ENCODE results near the gene CAMTA1.
"Not testable (repeated sequence)": the region's sequence is repeated elsewhere in the genome, so short reads cannot be mapped to it uniquely, and the experiment has no call there.

Gene CAMTA1

GRCh38 chr1:7298749-7299151 is 513.5 kb downstream of the CAMTA1 start:
- FAIRE-seq: no peak

DNA sequence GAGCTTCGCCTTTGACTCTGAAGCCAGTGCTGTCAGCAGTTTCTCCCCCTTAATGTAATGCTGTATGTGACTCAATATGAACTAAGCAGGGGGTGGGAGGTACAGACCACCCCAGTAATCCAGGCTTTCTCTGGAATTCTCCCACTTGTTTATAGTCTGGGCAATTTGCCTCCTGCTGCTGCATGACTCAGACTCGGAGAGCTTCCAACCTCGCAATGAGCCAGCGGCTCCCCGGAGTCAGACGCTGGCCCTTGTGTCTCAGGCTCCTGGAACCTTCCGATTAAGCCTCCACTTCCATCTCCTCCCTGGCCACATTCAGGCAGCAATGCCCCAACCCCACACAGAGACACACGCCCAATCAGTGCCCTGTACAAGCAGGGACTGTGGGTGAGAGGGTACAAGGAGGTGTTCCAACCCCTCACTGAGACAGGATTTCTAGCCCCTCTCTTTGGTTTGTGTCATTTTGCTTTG is 514.1 kb downstream of the CAMTA1 start:
- FAIRE-seq: peak; percentile 98

- no peak for FAIRE-seq
Observed at GRCh38 chr1:7299994-7300393, 514.7 kb downstream of the CAMTA1 start.

GRCh38 chr1:7300893-7301663 is 515.8 kb downstream of the CAMTA1 start:
- FAIRE-seq: no peak

DNA sequence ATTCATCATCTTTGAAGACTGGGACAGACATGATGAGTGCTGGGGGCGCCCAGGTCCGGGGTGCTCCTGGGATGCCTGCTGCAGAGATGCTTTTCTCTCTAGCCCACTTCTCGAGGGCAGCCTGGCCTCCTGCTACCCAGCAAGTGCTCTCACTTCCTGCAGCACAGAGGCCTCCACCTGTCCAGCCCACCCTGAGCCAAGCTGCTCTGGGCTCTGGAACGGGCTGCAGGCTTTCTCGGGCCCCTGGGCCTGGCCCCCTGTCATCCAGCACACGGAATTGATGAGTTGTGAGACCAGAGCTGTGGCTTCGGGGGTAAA is 516.4 kb downstream of the CAMTA1 start:
- no peak for FAIRE-seq

DNA sequence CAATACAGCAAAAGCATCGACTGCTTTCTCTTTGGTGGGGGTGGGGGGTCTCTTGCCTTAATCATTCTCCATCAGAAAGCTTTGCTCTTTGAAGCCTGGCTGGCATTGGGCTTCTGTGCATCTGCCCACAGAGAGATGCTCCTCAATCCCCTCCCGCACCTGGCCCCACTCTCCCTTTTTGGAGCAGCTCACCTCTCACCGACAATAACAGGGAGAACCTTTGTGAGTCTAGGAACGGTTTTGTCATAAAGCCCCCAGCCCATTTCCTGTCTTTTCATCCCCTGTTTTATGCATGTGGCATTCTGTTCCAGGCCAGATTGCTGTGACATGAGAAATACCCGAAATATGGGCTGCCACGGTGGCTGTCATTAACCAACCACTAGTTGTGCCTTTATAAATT is 516.9 kb downstream of the CAMTA1 start:
- no peak for FAIRE-seq

- no peak for FAIRE-seq
Observed at GRCh38 chr1:7302873-7303272, 517.6 kb downstream of the CAMTA1 start.

DNA sequence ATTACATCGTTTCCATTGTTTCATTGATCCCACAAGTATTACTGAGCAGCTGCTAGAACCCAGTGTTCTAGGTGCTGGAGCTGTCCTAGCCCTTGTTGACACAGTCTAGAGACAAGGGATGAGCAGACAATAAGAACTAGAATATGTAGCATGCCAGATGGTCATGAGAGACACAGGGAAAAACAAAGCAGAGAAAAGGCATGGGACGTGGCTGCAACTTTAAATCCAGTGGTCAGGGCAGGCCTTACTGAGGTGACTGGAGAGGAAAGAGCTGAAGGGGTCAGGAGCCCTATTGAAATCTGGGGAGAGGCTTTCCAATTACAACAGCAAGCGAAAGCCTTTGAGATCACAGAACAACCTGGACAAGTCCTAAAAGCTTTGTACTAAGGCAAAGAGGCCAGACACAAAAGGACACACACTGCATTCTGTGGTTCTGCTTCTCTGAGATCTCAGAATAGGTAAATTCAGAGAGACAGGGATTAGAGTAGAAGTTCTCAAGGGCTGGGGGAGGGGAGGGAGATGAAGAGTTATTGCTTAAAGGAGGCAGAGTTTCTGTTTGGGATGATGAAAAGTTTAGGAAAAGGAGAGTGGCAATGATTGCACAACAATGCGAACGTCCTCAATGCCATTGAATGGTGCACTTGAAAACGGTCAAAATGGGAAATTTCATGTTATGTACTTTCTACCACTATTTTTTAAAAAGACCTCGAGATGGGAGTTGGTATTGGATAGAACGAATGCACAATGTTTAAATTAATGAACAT is 518.5 kb downstream of the CAMTA1 start:
- FAIRE-seq: no peak

GRCh38 chr1:7313081-7313546 is 527.9 kb downstream of the CAMTA1 start:
- FAIRE-seq: no peak

DNA sequence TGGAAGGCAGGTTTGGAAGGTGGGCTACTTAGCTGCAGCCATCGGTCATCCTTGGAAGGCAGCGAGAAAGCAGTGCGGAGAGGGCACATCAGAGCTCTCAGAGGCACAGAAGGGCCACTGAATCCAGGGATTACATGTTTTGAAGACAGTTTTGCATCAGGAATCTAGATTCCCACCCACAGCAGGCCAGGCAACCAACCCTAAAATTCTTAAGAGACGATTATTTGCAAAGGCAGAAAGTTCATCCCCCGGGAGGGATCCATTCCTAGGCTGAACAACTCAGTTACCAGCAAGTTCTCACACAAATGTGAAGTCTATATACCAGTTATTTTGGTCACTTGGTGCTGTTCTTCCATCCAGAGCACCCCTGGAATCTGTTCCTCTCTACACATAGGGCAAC is 528.6 kb downstream of the CAMTA1 start:
- FAIRE-seq: no peak

- FAIRE-seq: no peak
Observed at GRCh38 chr1:7315316-7315715, 530.1 kb downstream of the CAMTA1 start.

GRCh38 chr1:7315946-7316345 is 530.7 kb downstream of the CAMTA1 start:
- FAIRE-seq: no peak

GRCh38 chr1:7317888-7318287 is 532.6 kb downstream of the CAMTA1 start:
- no peak for FAIRE-seq

DNA sequence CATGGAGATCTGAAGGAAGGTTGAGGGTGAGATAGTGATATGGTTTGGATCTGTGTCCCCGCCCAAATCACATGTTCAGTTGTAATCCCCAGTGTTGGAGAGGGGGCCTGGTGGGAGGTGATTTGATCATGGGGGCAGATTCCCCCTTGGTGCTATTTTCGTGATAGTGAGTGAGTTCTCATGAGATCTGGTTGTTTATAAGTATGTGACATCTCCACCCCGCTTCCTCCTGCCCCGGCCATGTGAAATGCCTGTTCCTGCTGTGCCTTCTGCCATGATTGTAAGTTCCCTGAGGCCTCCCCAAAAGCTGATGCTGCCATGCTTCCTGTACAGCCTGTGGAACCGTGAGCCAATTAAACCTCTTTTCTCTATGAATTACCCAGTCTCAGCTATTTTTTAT is 533.9 kb downstream of the CAMTA1 start:
- FAIRE-seq: no peak

GRCh38 chr1:7320661-7321060 is 535.4 kb downstream of the CAMTA1 start:
- no peak for FAIRE-seq

DNA sequence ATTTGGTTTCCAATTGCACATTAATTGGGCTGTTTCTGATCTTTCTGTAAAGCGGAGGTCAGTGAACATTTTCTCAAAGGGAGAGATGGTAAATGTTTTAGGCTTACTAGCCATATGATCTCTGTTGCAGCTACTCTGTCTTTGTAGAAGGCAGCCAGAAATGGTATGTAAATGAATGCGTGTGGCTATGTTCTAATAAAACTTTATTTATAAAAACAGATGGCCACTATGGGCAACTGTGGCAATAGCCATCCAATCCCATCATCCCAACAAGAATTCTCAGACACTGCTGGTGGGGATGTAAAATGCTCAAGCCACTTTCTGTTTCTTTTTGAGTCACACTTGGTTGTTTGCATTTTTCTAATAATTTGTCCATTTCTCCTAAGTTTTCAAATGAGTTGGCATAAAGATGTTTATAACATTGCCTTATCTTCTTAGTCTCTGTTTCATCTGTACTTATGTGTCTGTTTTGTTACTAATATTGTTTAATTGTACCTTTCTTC is 537.1 kb downstream of the CAMTA1 start:
- FAIRE-seq: no peak

DNA sequence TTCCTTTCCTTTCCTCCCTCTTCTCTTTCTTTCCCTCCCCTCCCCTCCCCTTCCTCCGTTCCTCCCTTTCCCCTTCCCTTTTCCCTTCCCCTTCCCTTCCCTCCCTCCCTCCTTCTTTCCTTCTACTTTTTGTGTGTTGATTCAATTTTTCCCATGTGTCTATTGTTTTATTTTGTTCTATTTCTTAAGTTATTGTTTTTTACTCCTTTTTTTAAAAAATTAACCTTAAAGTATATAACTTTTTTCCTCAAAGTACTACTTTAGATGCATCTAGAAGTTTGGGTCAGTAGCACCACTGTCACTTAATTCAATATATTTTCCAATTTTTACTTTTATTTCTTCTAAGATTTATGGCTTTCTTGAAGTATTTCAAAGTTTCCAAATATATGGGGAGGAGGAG is 537.7 kb downstream of the CAMTA1 start:
- no peak for FAIRE-seq

- no peak for FAIRE-seq
Observed at GRCh38 chr1:7325254-7325653, 540.0 kb downstream of the CAMTA1 start.

- FAIRE-seq: no peak
Observed at GRCh38 chr1:7326366-7326765, 541.1 kb downstream of the CAMTA1 start.

- FAIRE-seq: no peak
Observed at GRCh38 chr1:7327849-7328248, 542.6 kb downstream of the CAMTA1 start.

DNA sequence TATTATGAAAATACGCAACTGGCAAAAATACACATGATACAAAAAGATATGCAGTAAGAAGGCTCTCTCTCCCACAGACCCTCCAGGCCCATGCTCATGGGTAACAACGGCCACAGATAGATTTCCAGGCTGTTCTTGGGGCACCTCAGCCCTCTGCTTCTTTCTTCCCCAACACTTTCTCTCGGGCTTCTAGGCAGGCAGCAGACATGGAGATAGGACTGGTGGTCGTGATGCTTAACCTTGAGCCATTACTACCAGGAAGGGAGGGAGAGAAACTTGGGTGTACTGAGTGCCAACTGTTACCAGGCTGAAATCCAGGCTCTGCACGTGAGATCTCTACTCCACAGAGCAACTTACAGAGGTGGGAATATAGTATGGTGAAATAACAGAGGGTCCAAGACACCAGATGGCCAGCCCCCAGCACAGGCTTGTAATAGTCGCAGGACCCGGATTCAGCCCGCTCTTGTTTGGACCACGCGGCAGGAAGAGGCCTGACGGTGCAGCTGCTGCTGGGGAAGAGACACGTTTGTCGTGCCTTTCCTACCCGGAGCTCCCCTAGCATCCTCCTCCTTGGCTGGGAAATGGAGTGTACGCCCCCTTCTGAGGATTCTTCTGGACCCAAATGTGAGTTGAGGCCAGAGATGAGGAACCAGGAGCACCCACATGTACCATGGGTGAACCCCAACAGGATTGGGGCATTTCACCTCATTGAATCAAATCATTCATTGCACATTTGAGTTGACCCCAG is 544.8 kb downstream of the CAMTA1 start:
- no peak for FAIRE-seq

DNA sequence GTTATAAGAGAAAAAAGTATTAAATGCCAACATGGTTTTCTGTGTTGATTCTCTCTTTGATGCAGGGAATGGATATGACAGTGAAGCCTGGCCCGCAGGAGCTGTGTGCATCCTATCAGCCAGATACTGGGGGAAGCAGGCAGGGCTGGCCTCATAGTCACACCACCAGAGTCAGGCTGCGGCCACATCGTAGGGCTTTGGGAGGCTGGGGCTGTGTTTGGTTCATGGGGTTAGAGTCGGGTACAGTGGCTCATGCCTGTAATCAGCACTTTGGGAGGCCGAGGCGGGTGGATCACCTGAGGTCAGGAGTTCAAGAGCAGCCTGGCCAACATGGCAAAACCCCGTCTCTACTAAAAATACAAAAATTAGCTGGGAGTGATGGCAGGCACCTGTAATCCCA is 545.5 kb downstream of the CAMTA1 start:
- FAIRE-seq: not testable (repeated sequence)

- FAIRE-seq: peak; percentile 41
Observed at GRCh38 chr1:7331926-7332535, 546.8 kb downstream of the CAMTA1 start.

Data from endometrium (tissue), 2 donors.